GM12878 (cell line): ENCODE results near the gene GFRA4. TPM values are rescaled to one million over a fixed set of nuclear protein-coding genes. Genes with fewer than 3 reads are reported as not detected.

Experiments used
- ATAC-seq: fragments of 200-7000 bp; cut with Tn5 transposase; 3 replicates; pipeline ENCODE4 v1.9.1; 2020; ENCODE audit warnings: mild to moderate bottlenecking, moderate library complexity
- BruUV-seq: library from RNA; stranded (reverse); fragments of 400-500 nt; replicated peaks from 2 replicates; lab custom pipeline; 2021; lab: Mats Ljungman, UMichigan
- CTCF ChIA-PET: fragments of 300-600 bp; sonication (Branson Sonifier 250); formaldehyde crosslinking; extraction: SDS; loops from one replicate; lab custom pipeline; 2021; ENCODE audit warnings: inconsistent platforms; lab: Yijun Ruan, JAX
- POLR2A ChIA-PET: fragments of 350-600 bp; formaldehyde crosslinking; extraction: SDS; loops from one replicate; lab custom pipeline; 2021; ENCODE audit warnings: inconsistent platforms; lab: Charles Lee
- RAD21 ChIA-PET: fragments of 300-600 bp; sonication (Branson Sonifier 250); formaldehyde crosslinking; loops from one replicate; lab custom pipeline; 2023; ENCODE audit warnings: antibody characterized with exemption; ENCODE audit not compliant: unreplicated experiment; lab: Charles Lee
- SMC1A ChIA-PET: fragments of 300-600 bp; sonication (Branson Sonifier 250); formaldehyde crosslinking; loops from one replicate; lab custom pipeline; 2023; ENCODE audit not compliant: unreplicated experiment, uncharacterized antibody; lab: Charles Lee
- DNase-seq: peaks from one replicate; pipeline ENCODE4 v3.0.0-alpha.2; 2011; ENCODE audit warnings: low read depth, low spot score
- FAIRE-seq: peaks from 3 replicates; lab custom pipeline; 2011; peaks lifted over from hg19 to GRCh38; lab: Jason Lieb, UNC
- H2AFZ ChIP-seq: 2 replicates; pipeline ENCODE4 v1.6.0; 2011; ENCODE audit warnings: low read depth, low read length, control low read depth; ENCODE audit not compliant: control insufficient read depth
- H3K27ac ChIP-seq: 2 replicates; pipeline ENCODE4 v1.5.1; 2011; ENCODE audit warnings: control low read depth; ENCODE audit not compliant: control insufficient read depth, insufficient read depth
- H3K27me3 ChIP-seq, 2 experiments: replicated peaks in 1 of 2; 2 replicates each; pipeline versions ENCODE4 v1.6.0 to v1.6.1; 2011; ENCODE audit warnings: low read length in 1 of 2; ENCODE audit not compliant: control insufficient read depth in 2 of 2, insufficient read depth in 2 of 2
- H3K36me3 ChIP-seq, 2 experiments: 2 replicates each; pipeline ENCODE4 v1.5.1; 2011; ENCODE audit warnings: low read length in 1 of 2; ENCODE audit not compliant: control insufficient read depth in 2 of 2, insufficient read depth in 2 of 2
- H3K4me1 ChIP-seq: 2 replicates; pipeline ENCODE4 v1.6.1; 2011; ENCODE audit warnings: mild to moderate bottlenecking, low read length, moderate library complexity, mixed read lengths; ENCODE audit not compliant: control insufficient read depth, insufficient read depth
- H3K4me2 ChIP-seq: 2 replicates; pipeline ENCODE4 v1.6.0; 2011; ENCODE audit warnings: control low read depth; ENCODE audit not compliant: control insufficient read depth, insufficient read depth
- H3K4me3 ChIP-seq: fragments of 200-600 bp; sonication (generic); 2 replicates; pipeline ENCODE4 v1.5.1; 2016
- H3K79me2 ChIP-seq: 2 replicates; pipeline ENCODE4 v1.6.0; 2011; ENCODE audit warnings: low read length; ENCODE audit not compliant: control insufficient read depth, insufficient read depth
- H3K9ac ChIP-seq: 2 replicates; pipeline ENCODE4 v1.8.0; 2011; ENCODE audit warnings: low read length, control low read depth, mixed read lengths; ENCODE audit not compliant: control insufficient read depth, insufficient read depth
- H3K9me3 ChIP-seq: replicated peaks from 3 replicates; pipeline ENCODE4 v1.5.1; 2011; ENCODE audit warnings: mild to moderate bottlenecking, low read length; ENCODE audit not compliant: control insufficient read depth, insufficient read depth
- H4K20me1 ChIP-seq: 2 replicates; pipeline ENCODE4 v1.6.0; 2011; ENCODE audit not compliant: control insufficient read depth, insufficient read depth
- GATAD2B ChIP-seq: fragments of 450-650 bp; conservative IDR thresholded peaks from 2 replicates; pipeline ENCODE4 v1.6.1; 2017; ENCODE audit warnings: low read depth, mild to moderate bottlenecking, moderate library complexity
- IRF5 ChIP-seq: fragments of 450-650 bp; IDR thresholded peaks from 2 replicates; pipeline ENCODE4 v1.6.1; 2017; ENCODE audit warnings: borderline replicate concordance
- LARP7 ChIP-seq: fragments of 450-650 bp; IDR thresholded peaks from 2 replicates; pipeline ENCODE4 v1.6.1; 2017; ENCODE audit warnings: mild to moderate bottlenecking
- NFIC ChIP-seq: IDR thresholded peaks from 2 replicates; pipeline ENCODE4 v1.6.1; 2012; ENCODE audit warnings: low read depth, mild to moderate bottlenecking, inconsistent platforms, low read length, moderate library complexity
- NFYB ChIP-seq: IDR thresholded peaks from 2 replicates; pipeline ENCODE4 v1.6.1; 2011; ENCODE audit warnings: low read depth, mild to moderate bottlenecking, low read length, improper control_type of control experiment, moderate library complexity; ENCODE audit not compliant: insufficient read depth
- NR2C2 ChIP-seq: IDR thresholded peaks from 2 replicates; pipeline ENCODE4 v1.6.1; 2011; ENCODE audit warnings: borderline replicate concordance, low read depth; ENCODE audit not compliant: control insufficient read depth, insufficient read length
- PAX5 ChIP-seq: IDR thresholded peaks from 2 replicates; pipeline ENCODE4 v1.6.1; 2011; ENCODE audit warnings: low read depth, low read length, borderline replicate concordance
- POLR2AphosphoS2 ChIP-seq: IDR thresholded peaks from 2 replicates; pipeline ENCODE4 v1.6.1; 2011; ENCODE audit warnings: low read depth, mild to moderate bottlenecking, low read length, improper control_type of control experiment, moderate library complexity
- TCF12 ChIP-seq: IDR thresholded peaks from 2 replicates; pipeline ENCODE4 v1.6.1; 2011; ENCODE audit warnings: low read depth, mild to moderate bottlenecking, low read length
- USF1 ChIP-seq: IDR thresholded peaks from 2 replicates; pipeline ENCODE4 v1.6.1; 2011; ENCODE audit warnings: borderline replicate concordance, low read depth, mild to moderate bottlenecking, moderate library complexity, mixed read lengths, low read length; ENCODE audit not compliant: insufficient read depth; ENCODE audit errors: extremely low read length
- WRNIP1 ChIP-seq: IDR thresholded peaks from 2 replicates; pipeline ENCODE4 v1.6.1; 2011; ENCODE audit warnings: low read depth, low read length, improper control_type of control experiment, borderline replicate concordance
- ZBTB33 ChIP-seq: fragments of 450-650 bp; IDR thresholded peaks from 2 replicates; pipeline ENCODE4 v1.6.1; 2017; ENCODE audit warnings: mild to moderate bottlenecking
- WGBS: methylation state at CpG from one replicate; pipeline ENCODE4 v1.1.6; 2016; ENCODE audit warnings: low lambda C conversion rate; ENCODE audit not compliant: insufficient replicate concordance, insufficient coverage; ENCODE audit errors: missing lambda C conversion rate; 5-methylcytosine and 5-hydroxymethylcytosine counted together
- in situ Hi-C: fragments of 300-500 bp; cut with MboI; formaldehyde crosslinking; loops from 9 replicates; pipeline ENCODE4 v1.14.3; 2018; ENCODE audit warnings: mixed read lengths
- intact Hi-C: fragments of 100-400 bp; cut with micrococcal nuclease; formaldehyde crosslinking; loops from one replicate; pipeline ENCODE4 v1.14.2; 2022; ENCODE audit not compliant: unreplicated experiment
- polyA plus RNA-seq, 11 experiments: library from polyadenylated mRNA; depleted of rRNA in 4 of 11; unstranded in 6 of 11; stranded (reverse) in 5 of 11; fragments of >200 nt; fragmentation: Nextera tagmentation in 4 of 11; fragmentation: Illumina TruSeq in 1 of 11; extraction: Ambion mirVana in 4 of 11; extraction: Trizol in 1 of 11; gene quantifications; 1 replicate in 1 of 11; 2 replicates in 10 of 11; pipeline versions ENCODE4 v1.2.1 to v1.2.3, GENCODE V29; 2011 to 2016; ENCODE audit warnings: inconsistent platforms in 2 of 11, missing spikeins in 2 of 11, low read depth in 1 of 11
- total RNA-seq, 4 experiments: library from RNA; depleted of rRNA in 3 of 4; stranded (reverse); fragments of >200 nt in 3 of 4; fragmentation: Illumina TruSeq in 1 of 4; extraction: Trizol in 1 of 4; gene quantifications; 2 replicates each; pipeline versions ENCODE4 v1.2.1 to v1.2.3, GENCODE V29; 2013 to 2021

Gene GFRA4
- total and polyA plus RNA-seq, 10 of the 15 experiments (the other 5 are each of a cell fraction or from before 2014, with no cell fraction given), result 0.04 TPM; not detected in 9

- no peak for FAIRE-seq
- no peak overlapping the region for H3K27ac ChIP-seq
- DNase-seq, result no peak
- no peaks in the 10 kb centered on the region for H3K79me2 ChIP-seq
- no peaks in the 10 kb centered on the region for H4K20me1 ChIP-seq
- no peak overlapping the region for H3K4me3 ChIP-seq
- POLR2A ChIA-PET, result no interaction called here
- TF ChIP-seq ZBTB33 (no peak), NFIC (no peak), NR2C2 (no peak), PAX5 (no peak), USF1 (no peak), LARP7 (no peak), IRF5 (no peak), TCF12 (no peak), WRNIP1 (no peak), POLR2AphosphoS2 (no peak), GATAD2B (no peak), NFYB (no peak)
- TF ChIP-seq, all 136 proteins: peak for 0
- ChIA-PET RAD21 (no interaction called here), SMC1A (no interaction called here), CTCF (interaction anchor here (1.1 kb wide), 1 partner anchor 18 kb away, joined by 3 read pairs; no protein-coding TSS in a partner anchor)
- no peaks in the 10 kb centered on the region for H3K9me3 ChIP-seq
- intact Hi-C loops (loop anchor here (10.0 kb wide), 1 partner anchor 395 kb away; no protein-coding TSS in a partner anchor), in situ Hi-C loops (no loop called here)
- no peak overlapping the region for H3K4me2 ChIP-seq
- no TSS peak for BruUV-seq
- no peak overlapping the region for H3K9ac ChIP-seq
- WGBS, result 34% methylated on average over 11 of the region's 11 CpGs
- H3K4me1 ChIP-seq, result no peaks in the 10 kb centered on the region
- no peaks in the 10 kb centered on the region for H3K36me3 ChIP-seq
- H2AFZ ChIP-seq, result no peak overlapping the region
- H3K27me3 ChIP-seq, result peaks cover 0 to 3% of the 10 kb centered on the region in 2 experiments; a peak in 2 of 4 replicates
- ATAC-seq, result no peak
Measured at GRCh38 chr20:3689978-3690377, 26.8 kb upstream of the GFRA4 start.
